Measurements from ENCODE around the gene TAF1C. TPM values are rescaled to one million over a fixed set of nuclear protein-coding genes. Genes with fewer than 3 reads are reported as not detected.

Gene TAF1C
- total and polyA plus RNA-seq, 9 of the 15 experiments (the other 6 are each of a cell fraction or from before 2014, with no cell fraction given) = 1.5 to 74.8 (median 21.0) TPM

GRCh38 chr16:84138824-84139627 is 47.8 kb downstream of the TAF1C start (continued):
- TF ChIP-seq, protein P1, sequence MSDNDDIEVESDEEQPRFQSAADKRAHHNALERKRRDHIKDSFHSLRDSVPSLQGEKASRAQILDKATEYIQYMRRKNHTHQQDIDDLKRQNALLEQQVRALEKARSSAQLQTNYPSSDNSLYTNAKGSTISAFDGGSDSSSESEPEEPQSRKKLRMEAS (CRISPR knock-in tag; IDR thresholded peaks at IDR 0.05) = peak; percentile 58
- TF ChIP-seq BHLHE40 (IDR thresholded peaks at IDR 0.05; ENCODE audit: low read length) (peak; percentile 94), NCOR1 (IDR thresholded peaks at IDR 0.05) (no peak), SAFB2 (IDR thresholded peaks at IDR 0.05; ENCODE audit: borderline replicate concordance, low read depth, low read length, severe bottlenecking) (no peak), TGIF2 (CRISPR knock-in tag; IDR thresholded peaks at IDR 0.05) (no peak), NFATC3 (IDR thresholded peaks at IDR 0.05) (peak; percentile 16; the same call in 1 of the 2 replicates), PHTF2 (CRISPR knock-in tag; IDR thresholded peaks at IDR 0.05) (no peak; the same call in 1 of the 2 replicates), BRD9 (IDR thresholded peaks at IDR 0.05; ENCODE audit: low read depth, partially characterized antibody) (peak; percentile 89), TSC22D4 (tag; IDR thresholded peaks at IDR 0.05) (no peak), PREB (CRISPR knock-in tag; IDR thresholded peaks at IDR 0.05) (no peak), PHB2 (IDR thresholded peaks at IDR 0.05; ENCODE audit: low read depth) (no peak), ZNF224 (CRISPR knock-in tag; IDR thresholded peaks at IDR 0.05) (no peak), POLR2AphosphoS5 (IDR thresholded peaks at IDR 0.05; ENCODE audit: control insufficient read depth, insufficient read depth, low read depth, low read length) (no peak), TFAP4 (CRISPR knock-in tag; IDR thresholded peaks at IDR 0.05; ENCODE audit: borderline replicate concordance) (peak; percentile 65), DPF2 (IDR thresholded peaks at IDR 0.05) (peak; percentile 83), ZNF77 (CRISPR knock-in tag; IDR thresholded peaks at IDR 0.05) (no peak), NR2C1 (IDR thresholded peaks at IDR 0.05) (0 out of 2 replicates have a peak, but pooled peaks have one; percentile 41), NR2C1 (tag; IDR thresholded peaks at IDR 0.05) (peak; percentile 53), KLF10 (CRISPR knock-in tag; IDR thresholded peaks at IDR 0.05) (no peak), CAMTA2 (CRISPR knock-in tag; conservative IDR thresholded peaks at IDR 0.05) (no peak), NRF1 (conservative IDR thresholded peaks at IDR 0.05 in 1 of 2, IDR thresholded peaks at IDR 0.05 in 1 of 2) (peak; percentile 27 to 45; a peak in 2 of 4 replicates), SMARCA5 (IDR thresholded peaks at IDR 0.05) (peak; percentile 52; the same call in 1 of the 2 replicates), TARDBP (IDR thresholded peaks at IDR 0.05) (no peak), TRIM24 (IDR thresholded peaks at IDR 0.05) (peak; percentile 82 to 91; a peak in 3 of 4 replicates), ZNF23 (CRISPR knock-in tag; IDR thresholded peaks at IDR 0.05) (no peak), KAT8 (IDR thresholded peaks at IDR 0.05; ENCODE audit: low read depth) (no peak), KDM1A (IDR thresholded peaks at IDR 0.05) (no peak; a peak in 1 of 4 replicates), RAD51 (IDR thresholded peaks at IDR 0.05; ENCODE audit: borderline replicate concordance, low read depth) (peak; percentile 71), NELFE (IDR thresholded peaks at IDR 0.05; ENCODE audit: insufficient read depth, insufficient read length) (no peak)
- TF ChIP-seq, protein P2, sequence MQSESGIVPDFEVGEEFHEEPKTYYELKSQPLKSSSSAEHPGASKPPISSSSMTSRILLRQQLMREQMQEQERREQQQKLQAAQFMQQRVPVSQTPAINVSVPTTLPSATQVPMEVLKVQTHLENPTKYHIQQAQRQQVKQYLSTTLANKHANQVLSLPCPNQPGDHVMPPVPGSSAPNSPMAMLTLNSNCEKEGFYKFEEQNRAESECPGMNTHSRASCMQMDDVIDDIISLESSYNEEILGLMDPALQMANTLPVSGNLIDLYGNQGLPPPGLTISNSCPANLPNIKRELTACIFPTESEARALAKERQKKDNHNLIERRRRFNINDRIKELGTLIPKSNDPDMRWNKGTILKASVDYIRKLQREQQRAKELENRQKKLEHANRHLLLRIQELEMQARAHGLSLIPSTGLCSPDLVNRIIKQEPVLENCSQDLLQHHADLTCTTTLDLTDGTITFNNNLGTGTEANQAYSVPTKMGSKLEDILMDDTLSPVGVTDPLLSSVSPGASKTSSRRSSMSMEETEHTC (IDR thresholded peaks at IDR 0.05) = 0 out of 2 replicates have a peak, but pooled peaks have one; percentile 60
